GM12874 (cell line): ENCODE results near the gene SNX27.

Experiments used
- TF ChIP-seq, protein P1 (sequence below): IDR thresholded peaks from 2 replicates; pipeline ENCODE4 v1.5.1; 2011; ENCODE audit warnings: low read depth, mild to moderate bottlenecking, control low read depth, low read length, moderate library complexity; ENCODE audit not compliant: insufficient read depth

Gene SNX27

DNA sequence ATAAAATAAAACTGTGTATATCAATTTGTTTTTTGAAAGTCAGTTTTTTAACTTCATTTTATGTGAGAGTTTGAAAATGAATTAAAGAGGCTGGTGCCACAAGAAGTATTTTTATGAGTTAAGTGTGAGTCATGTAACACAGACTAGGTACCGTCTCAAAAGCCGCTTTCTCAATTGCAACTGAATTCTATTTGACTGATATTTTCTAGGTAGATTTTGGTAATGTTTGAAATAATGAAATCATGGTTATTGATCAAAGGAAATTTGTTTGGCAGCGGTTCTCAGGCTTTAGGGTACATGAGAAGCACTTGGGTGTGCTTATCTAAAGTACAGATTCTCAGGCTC lies 4.6 kb downstream of the SNX27 start:
- TF ChIP-seq, protein P1, sequence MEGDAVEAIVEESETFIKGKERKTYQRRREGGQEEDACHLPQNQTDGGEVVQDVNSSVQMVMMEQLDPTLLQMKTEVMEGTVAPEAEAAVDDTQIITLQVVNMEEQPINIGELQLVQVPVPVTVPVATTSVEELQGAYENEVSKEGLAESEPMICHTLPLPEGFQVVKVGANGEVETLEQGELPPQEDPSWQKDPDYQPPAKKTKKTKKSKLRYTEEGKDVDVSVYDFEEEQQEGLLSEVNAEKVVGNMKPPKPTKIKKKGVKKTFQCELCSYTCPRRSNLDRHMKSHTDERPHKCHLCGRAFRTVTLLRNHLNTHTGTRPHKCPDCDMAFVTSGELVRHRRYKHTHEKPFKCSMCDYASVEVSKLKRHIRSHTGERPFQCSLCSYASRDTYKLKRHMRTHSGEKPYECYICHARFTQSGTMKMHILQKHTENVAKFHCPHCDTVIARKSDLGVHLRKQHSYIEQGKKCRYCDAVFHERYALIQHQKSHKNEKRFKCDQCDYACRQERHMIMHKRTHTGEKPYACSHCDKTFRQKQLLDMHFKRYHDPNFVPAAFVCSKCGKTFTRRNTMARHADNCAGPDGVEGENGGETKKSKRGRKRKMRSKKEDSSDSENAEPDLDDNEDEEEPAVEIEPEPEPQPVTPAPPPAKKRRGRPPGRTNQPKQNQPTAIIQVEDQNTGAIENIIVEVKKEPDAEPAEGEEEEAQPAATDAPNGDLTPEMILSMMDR, result no peak

- TF ChIP-seq, protein P1, result no peak
Measured at GRCh38 chr1:151618003-151618402, 6.2 kb downstream of the SNX27 start.

DNA sequence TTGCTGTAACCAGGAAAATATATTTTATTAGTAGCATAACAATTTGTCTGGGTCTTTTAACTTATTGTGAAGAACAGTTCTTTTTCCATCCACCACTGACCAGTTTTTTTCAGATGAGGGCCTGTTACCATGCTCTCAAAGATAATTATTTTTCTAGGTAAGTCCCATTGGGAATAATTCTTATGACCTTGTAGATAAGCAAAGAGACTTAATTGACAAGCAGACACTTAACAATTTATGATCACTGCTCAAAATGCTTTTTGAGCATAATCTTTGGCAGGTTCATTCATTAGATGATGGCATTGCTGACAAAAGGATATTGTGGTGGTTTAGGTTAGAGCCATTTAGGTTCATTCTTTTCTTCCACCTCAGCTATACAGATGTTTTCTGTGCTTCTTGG lies 6.6 kb downstream of the SNX27 start:
- TF ChIP-seq, protein P1, result no peak

GRCh38 chr1:151619489-151620093 lies 7.7 kb downstream of the SNX27 start:
- TF ChIP-seq, protein P1, result no peak

- TF ChIP-seq, protein P1, result no peak
Measured at GRCh38 chr1:151620286-151620685, 8.4 kb downstream of the SNX27 start.

- TF ChIP-seq, protein P1, result no peak
Measured at GRCh38 chr1:151621351-151621750, 9.5 kb downstream of the SNX27 start.

DNA sequence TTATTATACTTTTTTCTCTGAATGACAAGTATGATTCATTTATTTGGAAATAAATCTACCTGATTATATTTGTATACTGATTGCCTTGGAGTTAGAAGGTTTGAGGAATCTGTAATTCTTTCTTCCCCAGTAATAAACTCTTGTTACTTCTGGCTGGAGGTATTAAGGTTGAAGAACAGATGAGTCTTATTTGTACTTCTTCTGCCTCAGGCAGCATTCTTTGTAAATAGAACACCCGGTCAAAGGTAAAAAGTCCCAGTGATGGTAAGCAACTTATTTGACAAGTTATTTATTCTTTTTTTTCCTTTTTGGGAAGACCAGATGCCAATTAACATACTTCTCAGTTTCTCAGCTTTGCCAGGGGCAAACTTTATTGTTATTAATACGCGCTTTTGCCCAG lies 12.9 kb downstream of the SNX27 start:
- TF ChIP-seq, protein P1, result no peak
